Islet of Langerhans (tissue), 1 donor: ENCODE data around the gene S100P.
"Not testable (repeated sequence)": the region's sequence is repeated elsewhere in the genome, so short reads cannot be mapped to it uniquely, and the experiment has no call there.

Source experiments
- FAIRE-seq: peaks from one replicate; lab custom pipeline; 2011; peaks lifted over from hg19 to GRCh38; lab: Jason Lieb, UNC

Gene S100P

DNA sequence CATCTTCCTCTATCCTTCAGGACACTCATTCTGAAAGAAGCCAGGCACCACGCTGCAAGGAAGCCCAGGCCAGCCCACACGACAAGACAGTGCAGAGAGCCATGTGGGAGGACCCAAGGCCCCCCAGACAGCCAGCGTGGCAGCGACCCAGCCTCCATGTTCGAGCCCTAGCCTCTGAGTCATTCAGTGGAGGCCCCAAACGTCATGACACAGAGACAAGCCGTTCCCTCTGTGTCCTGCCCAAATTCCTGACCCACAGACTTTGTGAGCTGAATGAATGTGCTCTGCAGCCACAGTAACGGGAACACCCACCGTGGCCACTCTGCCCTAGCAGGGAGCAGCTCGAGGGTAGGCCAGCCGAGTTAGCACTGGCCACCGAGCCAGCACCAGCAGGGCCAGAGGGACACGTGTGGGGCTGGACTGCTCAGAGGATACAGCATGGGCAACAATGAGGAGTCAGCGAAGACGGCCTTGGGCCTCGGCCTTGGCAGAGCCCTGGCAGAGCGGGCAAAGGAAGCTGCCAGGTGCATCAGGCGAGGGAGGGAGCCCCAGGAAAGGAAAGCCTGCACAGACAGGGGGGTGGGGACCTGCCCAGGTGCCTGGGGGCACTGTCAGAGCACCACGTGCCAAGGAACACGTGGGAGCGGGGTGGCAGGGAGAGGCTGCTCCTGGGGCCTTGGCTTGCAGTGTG, 30.9 kb downstream of the S100P start:
- no peak for FAIRE-seq

DNA sequence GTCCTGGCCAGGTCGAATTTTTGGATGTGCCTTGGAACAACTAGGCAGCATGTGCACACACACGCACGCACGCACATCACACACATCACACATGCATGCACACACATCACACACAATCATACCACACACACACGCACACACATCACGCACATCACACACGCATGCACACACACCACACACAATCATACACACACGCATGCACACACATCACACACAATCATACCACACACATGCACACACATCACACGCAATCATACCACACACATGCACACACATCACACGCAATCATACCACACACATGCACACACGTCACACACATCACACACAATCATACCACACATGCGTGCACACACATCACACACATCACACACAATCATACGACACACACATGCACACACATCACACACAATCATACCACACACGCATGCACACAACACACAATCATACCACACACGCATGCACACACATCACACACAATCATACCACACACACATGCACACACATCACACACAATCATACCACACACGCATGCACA, 31.8 kb downstream of the S100P start:
- FAIRE-seq = not testable (repeated sequence)

DNA sequence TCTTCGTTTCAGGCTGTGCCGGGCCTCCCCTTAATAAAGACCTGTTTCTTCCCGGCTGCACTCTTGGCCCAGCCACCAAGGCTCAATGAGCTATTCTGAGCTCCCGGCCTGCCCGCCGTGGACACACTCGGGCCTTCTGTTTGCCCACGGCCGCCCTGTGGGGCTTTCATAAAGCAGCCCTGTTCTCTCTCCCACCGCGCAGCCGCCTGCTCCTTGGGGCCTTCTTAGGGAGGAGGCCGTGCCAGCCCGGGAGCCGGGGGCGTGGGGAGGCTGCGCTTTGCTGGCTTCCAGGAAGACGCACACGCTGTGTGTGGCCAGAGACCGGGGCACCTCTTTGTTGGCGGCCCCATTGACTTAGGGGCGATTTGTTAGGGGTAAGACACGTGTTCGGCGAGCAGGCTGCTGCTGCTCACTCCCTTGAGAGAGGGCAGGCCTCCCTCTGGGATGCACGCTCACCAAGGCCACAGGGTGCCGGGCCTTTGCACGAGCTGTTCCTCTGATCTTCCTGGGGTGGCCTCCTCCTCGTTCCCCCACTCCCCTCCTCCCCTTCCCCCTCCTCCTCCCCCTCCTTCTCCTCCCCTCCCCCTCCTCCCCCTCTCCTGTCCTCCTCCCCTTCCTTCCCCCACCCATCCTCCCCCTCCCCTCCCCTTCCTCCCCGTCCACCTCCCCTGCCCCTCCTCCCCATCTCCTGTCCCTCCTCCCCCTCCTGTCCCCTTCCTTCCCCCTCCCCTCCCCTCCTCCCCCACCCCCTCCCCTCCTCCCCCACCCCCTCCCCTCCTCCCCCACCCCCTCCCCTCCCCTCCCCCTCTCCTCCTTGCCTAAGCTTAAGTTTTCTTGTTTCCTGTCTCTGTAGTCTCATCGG, 33.6 kb downstream of the S100P start:
- no peak for FAIRE-seq

DNA sequence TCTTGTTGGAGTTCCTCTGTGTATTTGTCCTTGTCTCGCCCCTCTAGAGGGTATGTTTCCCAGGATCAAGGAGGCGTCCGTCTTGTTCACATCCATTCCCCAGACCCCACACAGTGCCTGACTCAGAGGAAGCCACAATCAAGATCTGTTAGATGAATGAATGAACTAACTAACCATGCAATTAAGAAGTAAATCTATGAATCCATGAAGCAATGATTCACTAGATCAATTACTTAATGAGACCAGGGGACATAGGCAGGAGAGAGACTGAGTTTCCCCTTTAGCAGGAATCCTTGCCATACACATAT, 34.2 kb downstream of the S100P start:
- no peak for FAIRE-seq

DNA sequence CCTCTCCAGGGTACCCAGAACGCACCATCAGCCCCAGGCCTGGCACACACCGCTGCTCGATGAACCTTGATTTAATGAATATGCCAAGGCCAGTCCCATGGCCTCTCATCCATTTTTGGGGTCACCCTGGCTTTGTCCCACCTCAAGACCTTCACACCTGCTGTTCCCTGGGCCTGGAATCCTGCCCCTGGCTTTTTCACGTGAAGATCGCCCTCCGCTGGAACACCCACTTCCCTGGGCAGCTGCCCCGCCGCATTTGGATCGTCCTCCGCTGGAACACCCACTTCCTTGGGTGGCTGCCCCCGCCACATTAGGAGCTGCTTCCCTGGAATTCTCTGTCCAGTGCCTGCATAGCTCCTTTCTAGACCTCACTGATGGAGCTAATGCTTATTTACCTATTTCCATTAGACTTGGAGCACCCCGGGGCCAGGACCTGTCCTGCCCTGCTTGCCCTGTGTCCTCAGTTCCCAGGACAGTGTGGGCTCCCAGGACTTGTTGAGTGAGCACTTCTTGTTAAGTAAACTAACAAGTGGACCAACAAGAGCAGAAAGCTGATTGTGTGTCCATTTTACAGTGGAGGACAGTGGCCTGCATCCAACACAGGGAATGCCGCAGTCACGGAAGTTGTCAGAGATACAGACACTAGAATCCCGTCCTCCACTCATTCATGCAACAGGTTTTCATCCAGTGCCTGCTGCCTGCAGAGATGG, 34.8 kb downstream of the S100P start:
- FAIRE-seq = no peak

DNA sequence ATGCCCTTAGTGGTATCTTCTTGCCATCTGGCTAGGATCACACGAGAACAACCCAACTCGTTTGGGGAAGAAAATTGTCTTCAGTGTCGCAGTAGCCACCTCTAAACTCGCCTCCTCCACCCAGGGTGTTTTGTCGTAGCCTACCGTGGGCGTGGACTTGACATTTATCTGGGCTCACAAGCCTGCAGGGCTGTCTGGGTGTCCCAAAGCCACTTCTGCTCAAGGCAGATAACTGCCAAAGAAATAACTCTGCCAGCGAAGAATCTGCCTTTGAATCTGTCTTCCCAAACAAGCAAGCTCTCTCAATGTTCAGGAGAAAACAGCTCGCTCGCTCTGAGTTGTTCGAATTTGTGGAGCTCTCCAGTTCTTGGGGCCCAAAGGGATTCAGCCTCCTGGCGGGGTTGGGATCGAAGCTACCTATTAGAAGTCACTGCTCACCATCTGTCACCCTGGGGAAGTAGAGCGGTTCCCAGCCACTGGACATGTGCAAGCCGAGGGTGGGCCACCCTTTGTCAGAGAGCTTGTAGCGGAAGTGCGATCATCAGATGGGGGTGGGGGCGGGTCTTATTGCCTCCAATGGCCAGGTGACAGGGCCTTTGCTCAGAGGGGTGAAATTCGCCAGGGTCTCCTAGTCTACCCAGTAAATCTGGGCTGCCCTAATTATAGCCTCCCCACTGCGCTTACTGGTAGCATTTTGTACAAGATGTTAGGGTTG, 37.1 kb downstream of the S100P start:
- FAIRE-seq = no peak

DNA sequence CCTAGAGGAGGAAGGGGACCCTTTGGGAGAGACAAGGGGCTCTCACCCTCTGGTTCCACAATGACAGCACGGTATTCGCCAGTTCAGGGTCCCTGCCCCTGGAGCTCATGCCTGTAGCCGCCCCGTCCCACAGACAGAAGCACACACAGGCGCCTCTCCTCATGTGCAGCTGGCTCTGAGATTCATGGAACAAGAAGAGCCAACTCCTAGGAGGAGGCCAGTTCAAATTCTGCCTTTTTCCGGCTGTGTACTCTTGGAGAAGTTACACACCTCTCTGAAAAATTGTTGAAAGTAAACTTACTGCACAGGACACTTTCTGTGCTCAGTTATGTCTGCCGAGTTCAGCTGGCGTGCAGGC, 37.6 kb downstream of the S100P start:
- FAIRE-seq = no peak

DNA sequence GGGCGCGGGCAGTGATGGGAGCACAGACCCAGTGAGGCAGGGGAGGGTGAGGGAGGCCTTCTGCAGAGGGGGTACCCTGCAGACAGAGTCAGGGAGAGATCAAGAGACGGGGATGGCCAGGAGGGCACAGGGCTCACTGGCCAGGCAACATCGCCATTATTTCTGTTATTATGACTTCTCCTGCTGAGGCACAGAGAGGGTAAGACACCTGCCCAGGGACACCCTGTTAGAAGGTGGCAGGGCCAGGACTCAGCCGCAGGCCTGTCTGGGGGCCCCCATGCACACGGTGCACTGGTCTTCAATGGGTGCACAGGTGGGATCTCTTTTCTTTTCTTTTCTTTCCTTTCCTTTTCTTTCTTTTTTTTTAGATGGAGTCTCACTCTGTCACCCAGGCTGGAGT, 38.1 kb downstream of the S100P start:
- no peak for FAIRE-seq

DNA sequence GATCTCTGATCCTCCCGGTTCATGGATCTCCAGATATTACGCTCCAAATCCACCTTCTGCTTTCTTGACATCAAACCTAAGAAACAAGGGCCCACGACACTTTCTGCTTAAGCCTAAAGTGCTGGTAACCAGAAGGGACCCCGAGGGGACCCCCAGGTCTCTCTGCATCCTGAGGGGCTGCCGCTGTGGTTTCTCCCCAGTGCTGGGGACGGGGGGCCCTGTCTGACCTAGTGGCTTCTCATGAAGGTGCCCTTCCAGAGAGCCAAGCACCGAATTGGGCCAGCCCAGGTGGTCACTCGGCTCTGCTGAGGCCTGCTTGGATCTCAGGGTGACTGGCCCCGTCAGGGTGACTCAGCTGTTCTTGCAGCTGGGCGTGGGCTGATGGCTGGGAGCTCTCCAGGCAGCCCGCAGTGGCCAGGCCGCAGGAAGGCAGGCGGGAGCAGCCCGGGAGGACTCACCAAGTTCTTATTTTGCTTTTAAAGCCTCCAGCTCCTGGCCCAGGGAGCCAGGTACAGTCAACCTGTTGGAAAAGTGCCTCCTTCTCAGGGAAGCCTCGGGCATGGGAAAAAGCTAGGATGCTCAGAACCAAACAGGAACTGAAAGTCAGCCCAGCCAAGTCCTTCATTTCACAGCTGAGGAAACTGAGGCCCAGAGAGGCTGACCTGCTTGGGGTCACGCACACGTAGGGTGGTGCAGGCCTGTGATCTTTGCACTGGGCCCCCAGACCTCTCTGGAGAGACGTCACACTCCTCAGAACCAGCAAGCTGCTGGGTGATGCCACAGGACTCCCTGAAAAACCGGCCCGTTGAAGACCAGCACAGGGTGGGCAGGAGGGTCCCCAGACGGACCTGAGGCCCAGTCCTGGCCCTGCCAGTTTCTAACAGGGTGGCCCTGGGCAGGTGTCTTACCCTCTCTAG, 39.0 kb downstream of the S100P start:
- no peak for FAIRE-seq

DNA sequence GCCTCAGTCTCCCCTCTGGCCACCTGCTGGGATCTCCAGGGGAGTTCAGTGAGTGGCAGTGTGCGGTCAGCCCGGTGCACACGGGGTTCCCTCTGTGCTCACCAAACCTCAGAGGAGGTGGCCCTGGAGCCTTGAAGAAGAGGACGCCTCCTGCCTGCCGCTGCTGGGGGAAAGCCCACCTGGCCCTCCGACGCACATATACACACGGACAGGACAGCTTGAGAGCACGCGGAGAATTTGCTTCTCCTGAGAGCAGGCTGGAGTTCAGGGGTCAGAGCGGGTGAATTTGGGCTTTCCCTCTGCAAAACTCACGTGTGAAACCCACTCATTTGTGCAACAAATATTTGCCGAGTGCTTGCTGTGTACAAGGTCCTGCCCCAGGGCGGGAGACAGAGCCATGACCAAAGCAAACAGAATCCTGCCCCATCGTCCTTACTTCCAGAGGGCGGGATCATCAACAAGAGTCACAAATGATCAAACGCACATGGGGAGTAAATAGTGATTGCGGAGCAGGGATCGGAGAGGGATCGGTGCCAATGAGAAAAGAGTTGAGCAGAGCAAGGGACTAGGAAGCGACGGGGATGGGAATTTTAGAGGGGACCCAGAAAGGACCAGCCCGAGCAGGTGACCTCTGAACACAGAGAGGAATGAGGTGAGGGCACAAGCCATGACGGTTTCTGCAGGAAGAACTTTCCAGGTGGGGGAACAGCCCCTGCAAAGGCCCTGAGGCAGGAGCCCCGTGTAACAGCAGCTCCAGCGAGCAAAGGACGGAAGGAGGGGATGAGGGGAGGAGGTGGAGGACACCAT, 39.9 kb downstream of the S100P start:
- no peak for FAIRE-seq

DNA sequence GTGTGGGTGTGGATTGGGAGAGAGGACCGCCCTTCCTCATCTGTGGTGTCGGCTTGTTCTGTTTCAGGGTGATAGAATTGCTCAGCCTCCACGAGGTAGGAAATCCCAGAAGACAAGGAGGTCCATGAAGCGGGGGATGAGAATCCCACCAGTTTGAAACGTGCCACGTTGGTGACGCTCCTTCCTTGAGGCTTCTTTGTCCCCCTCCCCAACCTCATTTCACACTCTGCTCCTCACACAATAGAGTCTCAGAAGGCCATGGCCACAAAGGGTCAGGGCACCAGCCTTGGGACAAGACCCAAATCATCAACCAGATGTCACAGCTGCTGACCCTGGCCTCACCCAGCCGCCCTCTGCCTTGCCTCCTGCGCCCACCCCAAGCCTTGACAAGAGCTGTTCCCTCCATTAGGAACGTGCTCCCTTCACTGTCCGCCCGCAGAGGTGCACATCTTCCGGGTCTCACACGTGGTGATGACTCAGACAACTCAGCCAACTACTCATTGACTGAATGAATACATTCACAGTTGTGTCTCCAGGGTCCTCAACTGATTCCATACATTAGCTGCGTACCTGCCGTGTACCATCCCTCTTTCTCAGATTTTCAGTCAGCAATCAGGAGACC, 40.6 kb downstream of the S100P start:
- no peak for FAIRE-seq

DNA sequence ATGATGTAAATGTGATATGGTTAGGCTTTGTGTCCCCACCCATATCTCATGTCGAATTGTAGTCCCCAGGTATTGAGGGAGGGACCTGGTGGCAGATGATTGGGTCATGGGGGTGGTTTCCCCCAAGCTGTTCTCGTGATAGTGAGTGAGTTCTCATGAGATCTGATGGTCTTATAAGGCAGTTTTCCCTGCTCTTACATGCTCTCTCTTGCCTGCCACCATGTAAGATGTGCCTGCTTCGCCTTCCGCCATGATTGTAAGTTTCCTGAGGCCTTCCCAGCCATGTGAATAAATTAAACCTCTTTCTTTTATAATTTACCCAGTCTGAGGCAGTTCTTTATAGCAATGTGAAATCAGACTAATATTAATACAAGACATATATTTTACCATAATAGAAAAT, 46.2 kb downstream of the S100P start:
- FAIRE-seq = no peak

DNA sequence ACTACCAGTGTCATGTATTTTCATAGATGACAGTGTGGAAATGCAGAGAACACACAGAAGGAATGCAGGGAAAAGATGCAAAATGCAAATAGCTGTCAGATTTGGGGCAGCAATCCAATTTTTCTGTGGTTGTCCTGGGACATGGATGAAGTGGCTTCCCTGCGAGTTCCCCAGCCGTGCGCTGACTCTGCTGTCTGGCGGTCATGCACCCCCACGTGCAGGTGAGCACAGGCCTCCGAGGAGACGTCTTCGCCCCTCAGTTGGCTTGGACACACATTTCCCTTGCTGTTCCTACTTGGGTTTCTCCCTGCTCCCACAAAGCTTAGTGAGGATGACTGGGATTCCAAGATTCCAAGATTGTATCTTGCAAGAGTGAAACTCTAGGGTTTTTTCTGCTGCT, 46.7 kb downstream of the S100P start:
- FAIRE-seq = no peak

DNA sequence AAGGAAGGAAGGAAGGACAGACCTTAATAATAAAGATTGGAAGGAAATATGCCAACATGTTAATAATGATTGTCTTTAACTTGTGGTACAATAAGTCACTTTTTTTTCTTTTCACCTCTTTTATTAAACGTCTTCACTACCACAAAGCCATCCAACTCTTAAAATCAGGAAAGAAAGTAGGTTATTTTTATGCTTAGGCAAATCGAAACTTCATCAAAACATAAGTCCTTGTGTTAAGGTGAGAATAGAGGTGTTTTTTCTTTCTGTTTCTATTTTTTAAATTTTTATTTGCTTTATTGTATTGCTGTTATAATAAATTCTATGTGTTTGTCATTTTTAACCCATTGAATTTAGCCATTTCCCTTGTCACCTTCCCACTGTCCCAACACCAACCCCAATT, 48.8 kb downstream of the S100P start:
- no peak for FAIRE-seq

DNA sequence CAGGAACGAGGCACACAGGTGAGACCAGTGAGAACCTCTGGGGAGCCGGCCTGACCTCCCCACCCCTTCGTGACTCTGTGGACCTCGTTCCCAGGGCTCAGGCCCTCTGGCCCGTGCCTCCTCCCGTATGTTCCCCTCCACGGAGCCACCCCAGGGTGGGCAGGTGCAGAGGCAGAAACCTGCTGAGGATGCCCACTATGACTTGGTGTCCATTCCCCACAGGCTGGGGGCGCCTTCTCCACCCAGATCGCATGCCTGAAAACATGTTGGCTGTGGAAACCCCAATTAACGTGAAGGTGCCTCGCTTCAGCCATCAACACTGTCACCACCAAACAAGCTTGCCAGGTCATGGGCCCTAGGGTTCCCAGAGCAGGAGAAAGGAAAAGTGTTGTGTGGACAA, 49.3 kb downstream of the S100P start:
- FAIRE-seq = no peak
